ENCODE results near the gene RPS4Y1. TPM values are rescaled to one million over a fixed set of nuclear protein-coding genes. Genes with fewer than 3 reads are reported as not detected.

Gene RPS4Y1
- total and polyA plus RNA-seq, 2 of the 8 experiments (the other 6 are each of a cell fraction or from before 2014, with no cell fraction given) = 259 to 790 TPM

- TF ChIP-seq CHD7 (IDR thresholded peaks at IDR 0.05; ENCODE audit: insufficient replicate concordance, low read length) (no peak), NRF1 (IDR thresholded peaks at IDR 0.05; ENCODE audit: low read depth, low read length) (no peak), GTF2F1 (IDR thresholded peaks at IDR 0.05; ENCODE audit: borderline replicate concordance, low read depth, low read length) (no peak), PHF8 (conservative IDR thresholded peaks at IDR 0.05; ENCODE audit: low read depth, low read length) (no peak), BACH1 (IDR thresholded peaks at IDR 0.05; ENCODE audit: low read length) (no peak), RAD21 (IDR thresholded peaks at IDR 0.05 in 1 of 2, conservative IDR thresholded peaks at IDR 0.05 in 1 of 2; ENCODE audit: low read depth in 2 of 2, low read length in 2 of 2) (no peak), TCF12 (IDR thresholded peaks at IDR 0.05; ENCODE audit: low read depth, low read length) (no peak)
Measured at GRCh38 chrY:2848384-2848783, 7.0 kb downstream of the RPS4Y1 start (continued).

All from H1 (cell line).